ENCODE data around the gene HELZ2.
A peak's percentile ranks its signal among the peaks of the same experiment; 100 is the strongest.
"Not testable (repeated sequence)": the region's sequence is repeated elsewhere in the genome, so short reads cannot be mapped to it uniquely, and the experiment has no call there.

The HELZ2 gene

GRCh38 chr20:63613863-63614594, 40.0 kb upstream of the HELZ2 start:
- peaks cover 0 to 38% (median 31%) of the 10 kb centered on the region in 5 donors for H3K36me3 ChIP-seq (ENCODE audit: control insufficient read depth in 5 of 5, insufficient read depth in 5 of 5, low read length in 5 of 5)
- H3K27me3 ChIP-seq (ENCODE audit: control insufficient read depth in 5 of 5, insufficient read depth in 4 of 5, low read length in 5 of 5); H3K27ac ChIP-seq (ENCODE audit: low read depth, low read length); H3K9ac ChIP-seq (ENCODE audit: low read length in 5 of 5); H3K4me1 ChIP-seq (ENCODE audit: control insufficient read depth in 5 of 5, insufficient read depth in 5 of 5, low read length in 5 of 5); H3K4me3 ChIP-seq (ENCODE audit: low read depth in 1 of 5, low read length in 5 of 5); H3K9me3 ChIP-seq (ENCODE audit: control insufficient read depth in 5 of 5, low read length in 5 of 5): not testable (repeated sequence)

GRCh38 chr20:63612276-63612931, 38.4 kb upstream of the HELZ2 start:
- peaks cover 0 to 22% (median 16%) of the 10 kb centered on the region in 5 donors for H3K36me3 ChIP-seq (ENCODE audit: control insufficient read depth in 5 of 5, insufficient read depth in 5 of 5, low read length in 5 of 5)
- no peak overlapping the region for H3K27ac ChIP-seq (ENCODE audit: low read depth, low read length)
- H3K27me3 ChIP-seq (ENCODE audit: control insufficient read depth in 5 of 5, insufficient read depth in 4 of 5, low read length in 5 of 5) = no peaks in the 10 kb centered on the region
- no peaks in the 10 kb centered on the region for H3K9me3 ChIP-seq (ENCODE audit: control insufficient read depth in 5 of 5, low read length in 5 of 5)
- H3K4me3 ChIP-seq (ENCODE audit: low read depth in 1 of 5, low read length in 5 of 5) = no peak overlapping the region
- peak overlapping the region in 1 of 5 donors; percentile 14 for H3K9ac ChIP-seq (ENCODE audit: low read length in 5 of 5)
- peaks cover 0 to 4% (median 0%) of the 10 kb centered on the region in 5 donors for H3K4me1 ChIP-seq (ENCODE audit: control insufficient read depth in 5 of 5, insufficient read depth in 5 of 5, low read length in 5 of 5)

- no peak overlapping the region for H3K9ac ChIP-seq (ENCODE audit: low read length in 5 of 5)
- no peaks in the 10 kb centered on the region for H3K27me3 ChIP-seq (ENCODE audit: control insufficient read depth in 5 of 5, insufficient read depth in 4 of 5, low read length in 5 of 5)
- no peak overlapping the region for H3K4me3 ChIP-seq (ENCODE audit: low read depth in 1 of 5, low read length in 5 of 5)
- peaks cover 0 to 6% (median 1%) of the 10 kb centered on the region in 5 donors for H3K4me1 ChIP-seq (ENCODE audit: control insufficient read depth in 5 of 5, insufficient read depth in 5 of 5, low read length in 5 of 5)
- peaks cover 0 to 15% (median 9%) of the 10 kb centered on the region in 5 donors for H3K36me3 ChIP-seq (ENCODE audit: control insufficient read depth in 5 of 5, insufficient read depth in 5 of 5, low read length in 5 of 5)
- no peak overlapping the region for H3K27ac ChIP-seq (ENCODE audit: low read depth, low read length)
- H3K9me3 ChIP-seq (ENCODE audit: control insufficient read depth in 5 of 5, low read length in 5 of 5) = no peaks in the 10 kb centered on the region
These were observed 37.6 kb upstream of the HELZ2 start for GRCh38 chr20:63611646-63612045.

- H3K9me3 ChIP-seq (ENCODE audit: control insufficient read depth in 5 of 5, low read length in 5 of 5) = no peaks in the 10 kb centered on the region
- peaks cover 0 to 8% (median 3%) of the 10 kb centered on the region in 5 donors for H3K4me1 ChIP-seq (ENCODE audit: control insufficient read depth in 5 of 5, insufficient read depth in 5 of 5, low read length in 5 of 5)
- no peaks in the 10 kb centered on the region for H3K27me3 ChIP-seq (ENCODE audit: control insufficient read depth in 5 of 5, insufficient read depth in 4 of 5, low read length in 5 of 5)
- no peak overlapping the region for H3K4me3 ChIP-seq (ENCODE audit: low read depth in 1 of 5, low read length in 5 of 5)
- H3K9ac ChIP-seq (ENCODE audit: low read length in 5 of 5) = no peak overlapping the region
- H3K36me3 ChIP-seq (ENCODE audit: control insufficient read depth in 5 of 5, insufficient read depth in 5 of 5, low read length in 5 of 5) = peaks cover 0 to 10% (median 5%) of the 10 kb centered on the region in 5 donors
- H3K27ac ChIP-seq (ENCODE audit: low read depth, low read length) = no peak overlapping the region
These were observed 36.8 kb upstream of the HELZ2 start for GRCh38 chr20:63610581-63611435.

GRCh38 chr20:63606686-63607085, 32.6 kb upstream of the HELZ2 start:
- Histone ChIP-seq H3K9ac (ENCODE audit: low read length in 5 of 5) (no peak overlapping the region), H3K27me3 (ENCODE audit: control insufficient read depth in 5 of 5, insufficient read depth in 4 of 5, low read length in 5 of 5) (no peaks in the 10 kb centered on the region), H3K4me3 (ENCODE audit: low read depth in 1 of 5, low read length in 5 of 5) (no peak overlapping the region), H3K4me1 (ENCODE audit: control insufficient read depth in 5 of 5, insufficient read depth in 5 of 5, low read length in 5 of 5) (peaks cover 0 to 8% (median 3%) of the 10 kb centered on the region in 5 donors), H3K36me3 (ENCODE audit: control insufficient read depth in 5 of 5, insufficient read depth in 5 of 5, low read length in 5 of 5) (peaks cover 0 to 24% (median 18%) of the 10 kb centered on the region in 5 donors), H3K9me3 (ENCODE audit: control insufficient read depth in 5 of 5, low read length in 5 of 5) (no peaks in the 10 kb centered on the region), H3K27ac (ENCODE audit: low read depth, low read length) (no peak overlapping the region)

- peaks cover 0 to 60% (median 51%) of the 10 kb centered on the region in 5 donors for H3K36me3 ChIP-seq (ENCODE audit: control insufficient read depth in 5 of 5, insufficient read depth in 5 of 5, low read length in 5 of 5)
- H3K27me3 ChIP-seq (ENCODE audit: control insufficient read depth in 5 of 5, insufficient read depth in 4 of 5, low read length in 5 of 5) = no peaks in the 10 kb centered on the region
- H3K9ac ChIP-seq (ENCODE audit: low read length in 5 of 5) = no peak overlapping the region
- no peak overlapping the region for H3K27ac ChIP-seq (ENCODE audit: low read depth, low read length)
- no peaks in the 10 kb centered on the region for H3K9me3 ChIP-seq (ENCODE audit: control insufficient read depth in 5 of 5, low read length in 5 of 5)
- H3K4me3 ChIP-seq (ENCODE audit: low read depth in 1 of 5, low read length in 5 of 5) = no peak overlapping the region
- H3K4me1 ChIP-seq (ENCODE audit: control insufficient read depth in 5 of 5, insufficient read depth in 5 of 5, low read length in 5 of 5) = peaks cover 0 to 4% (median 0%) of the 10 kb centered on the region in 5 donors
These were observed 28.3 kb upstream of the HELZ2 start for GRCh38 chr20:63602321-63602720.

GRCh38 chr20:63601679-63602078, 27.6 kb upstream of the HELZ2 start:
- H3K27me3 ChIP-seq (ENCODE audit: control insufficient read depth in 5 of 5, insufficient read depth in 4 of 5, low read length in 5 of 5); H3K27ac ChIP-seq (ENCODE audit: low read depth, low read length); H3K4me3 ChIP-seq (ENCODE audit: low read depth in 1 of 5, low read length in 5 of 5); H3K4me1 ChIP-seq (ENCODE audit: control insufficient read depth in 5 of 5, insufficient read depth in 5 of 5, low read length in 5 of 5); H3K9me3 ChIP-seq (ENCODE audit: control insufficient read depth in 5 of 5, low read length in 5 of 5); H3K9ac ChIP-seq (ENCODE audit: low read length in 5 of 5): not testable (repeated sequence)
- H3K36me3 ChIP-seq (ENCODE audit: control insufficient read depth in 5 of 5, insufficient read depth in 5 of 5, low read length in 5 of 5) = peaks cover 0 to 64% (median 53%) of the 10 kb centered on the region in 5 donors

- Histone ChIP-seq H3K36me3 (ENCODE audit: control insufficient read depth in 5 of 5, insufficient read depth in 5 of 5, low read length in 5 of 5) (peaks cover 0 to 78% (median 64%) of the 10 kb centered on the region in 5 donors), H3K4me3 (ENCODE audit: low read depth in 1 of 5, low read length in 5 of 5) (no peak overlapping the region), H3K9ac (ENCODE audit: low read length in 5 of 5) (no peak overlapping the region), H3K4me1 (ENCODE audit: control insufficient read depth in 5 of 5, insufficient read depth in 5 of 5, low read length in 5 of 5) (peaks cover 0 to under 1% (median 0%) of the 10 kb centered on the region in 5 donors), H3K9me3 (ENCODE audit: control insufficient read depth in 5 of 5, low read length in 5 of 5) (no peaks in the 10 kb centered on the region), H3K27ac (ENCODE audit: low read depth, low read length) (no peak overlapping the region), H3K27me3 (ENCODE audit: control insufficient read depth in 5 of 5, insufficient read depth in 4 of 5, low read length in 5 of 5) (no peaks in the 10 kb centered on the region)
These were observed 25.5 kb upstream of the HELZ2 start for GRCh38 chr20:63599396-63600050.

- no peaks in the 10 kb centered on the region for H3K9me3 ChIP-seq (ENCODE audit: control insufficient read depth in 5 of 5, low read length in 5 of 5)
- no peak overlapping the region for H3K27ac ChIP-seq (ENCODE audit: low read depth, low read length)
- H3K27me3 ChIP-seq (ENCODE audit: control insufficient read depth in 5 of 5, insufficient read depth in 4 of 5, low read length in 5 of 5) = no peaks in the 10 kb centered on the region
- no peak overlapping the region for H3K9ac ChIP-seq (ENCODE audit: low read length in 5 of 5)
- peaks cover 0 to 5% (median 0%) of the 10 kb centered on the region in 5 donors for H3K4me1 ChIP-seq (ENCODE audit: control insufficient read depth in 5 of 5, insufficient read depth in 5 of 5, low read length in 5 of 5)
- no peak overlapping the region for H3K4me3 ChIP-seq (ENCODE audit: low read depth in 1 of 5, low read length in 5 of 5)
- peaks cover 0 to 75% (median 63%) of the 10 kb centered on the region in 5 donors for H3K36me3 ChIP-seq (ENCODE audit: control insufficient read depth in 5 of 5, insufficient read depth in 5 of 5, low read length in 5 of 5)
These were observed 24.7 kb upstream of the HELZ2 start for GRCh38 chr20:63598479-63599395.

Data from subcutaneous abdominal adipose tissue (tissue), 5 donors.